Left hindlimb (tissue), 1 donor: ENCODE results near the gene SLC18A2.

Experiments
- DNase-seq: peaks from one replicate; pipeline ENCODE4 v3.0.0-alpha.2; 2018

Gene SLC18A2

GRCh38 chr10:117320050-117320665 lies 79.2 kb downstream of the SLC18A2 start:
- DNase-seq, result no peak

GRCh38 chr10:117322260-117322659 lies 81.3 kb downstream of the SLC18A2 start:
- no peak for DNase-seq

- DNase-seq, result no peak
Measured at GRCh38 chr10:117324367-117324766, 83.5 kb downstream of the SLC18A2 start.

DNA sequence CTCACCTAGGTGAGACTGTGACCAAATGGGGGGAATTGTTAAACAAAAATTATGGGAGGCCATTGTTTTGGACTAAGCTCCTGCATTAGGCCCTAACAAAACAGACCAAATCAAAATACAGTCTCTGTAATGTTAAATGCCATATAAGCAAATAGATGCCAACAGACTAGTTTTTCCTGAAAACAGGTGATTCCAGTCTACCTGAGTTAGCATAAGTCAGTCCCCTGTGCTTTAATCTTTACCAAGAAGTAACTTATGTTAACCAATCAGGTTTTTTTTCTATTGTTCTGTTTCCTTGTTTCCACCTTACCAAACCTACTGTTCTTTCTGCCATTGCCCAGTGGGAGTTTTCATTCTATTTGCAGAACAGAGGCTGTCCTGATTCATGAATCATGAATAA lies 86.3 kb downstream of the SLC18A2 start:
- DNase-seq, result no peak
